Putamen (tissue), 1 donor: ENCODE results near the gene TMED4.
"Not testable (repeated sequence)": the region's sequence is repeated elsewhere in the genome, so short reads cannot be mapped to it uniquely, and the experiment has no call there.

ENCODE experiments used
- DNase-seq: peaks from one replicate; pipeline ENCODE4 v3.0.0-alpha.2; 2016; ENCODE audit warnings: low spot score

The TMED4 gene

DNA sequence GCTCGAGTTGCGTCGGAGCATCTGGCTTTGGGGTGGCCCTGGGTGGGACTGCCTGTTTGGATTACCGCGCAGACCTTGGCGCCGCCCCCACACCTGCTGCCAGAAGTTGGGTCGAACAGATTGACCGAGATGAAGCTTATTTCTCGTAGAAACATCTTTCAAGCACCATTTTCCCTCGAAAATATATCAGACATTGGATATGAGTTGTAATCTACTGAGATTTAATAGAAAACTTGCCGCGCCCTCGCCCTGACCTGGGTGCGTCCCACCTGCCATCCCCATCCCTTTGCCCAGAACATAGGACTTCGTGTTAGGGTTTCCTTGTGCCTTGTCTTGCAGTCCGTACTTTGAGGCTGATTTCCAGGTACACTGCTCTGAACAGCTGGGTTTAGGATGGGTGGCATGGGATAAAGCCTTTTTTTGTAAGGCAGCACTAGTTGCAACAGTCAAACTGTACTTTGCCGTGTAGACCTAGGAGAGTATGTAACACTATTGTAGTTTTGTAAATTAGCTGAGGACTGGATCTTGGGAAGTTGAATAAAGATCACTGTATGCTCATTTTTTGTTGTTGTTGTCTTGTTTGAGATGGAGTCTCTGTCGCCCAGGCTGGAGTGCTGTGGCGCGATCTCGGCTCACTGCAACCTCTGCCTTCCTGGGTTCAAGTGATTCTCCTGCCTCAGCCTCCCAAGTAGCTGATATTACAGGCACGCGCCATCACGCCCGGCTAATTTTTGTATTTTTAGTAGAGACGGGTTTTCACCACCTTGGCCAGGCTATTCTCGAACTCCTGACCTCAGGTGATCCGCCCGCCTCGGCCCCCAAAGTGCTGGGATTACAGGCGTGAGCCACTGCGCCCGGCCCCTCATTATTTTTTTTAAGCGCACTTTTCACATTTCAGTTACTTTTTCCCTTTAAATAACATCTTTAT lies 25.4 kb upstream of the TMED4 start:
- DNase-seq, result no peak

DNA sequence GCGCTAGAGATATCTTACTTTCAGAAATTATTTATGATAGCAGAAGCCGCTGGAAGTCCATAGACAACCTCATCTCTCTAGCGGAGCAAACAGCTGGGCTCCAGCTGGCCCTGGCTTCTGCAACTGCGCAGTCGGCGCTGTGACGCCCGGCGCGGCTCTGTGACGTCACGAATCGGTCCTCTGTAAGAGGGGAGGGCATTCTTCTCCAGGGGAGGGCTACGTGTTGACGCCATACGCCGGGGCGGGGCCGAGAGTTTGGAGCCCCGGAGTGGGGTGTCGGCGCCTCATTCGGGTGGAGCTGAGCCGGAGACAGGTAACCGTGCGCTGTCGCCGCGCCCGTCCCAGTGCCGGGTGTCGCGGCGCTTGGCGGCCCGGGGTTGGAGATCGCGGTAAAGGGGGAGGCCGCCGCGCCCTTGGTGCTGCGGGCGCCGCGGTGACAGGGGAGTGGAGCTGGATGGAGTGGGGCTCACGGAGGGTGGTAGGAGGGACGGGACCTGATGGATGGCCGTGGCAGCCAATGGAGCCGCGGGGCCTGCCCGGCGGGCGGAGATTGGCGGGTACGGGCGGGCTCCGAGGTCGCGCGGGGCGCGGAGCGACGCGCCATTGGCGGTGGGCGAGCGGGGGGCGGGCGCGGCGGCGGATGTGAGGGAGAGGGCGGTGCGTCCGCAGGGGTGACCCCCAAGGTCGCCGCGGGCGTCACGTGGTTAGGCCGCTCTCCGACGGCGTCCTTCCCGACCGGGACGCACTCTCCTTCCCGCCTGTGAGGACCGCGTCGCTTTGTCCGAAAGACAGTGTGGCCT lies 24.5 kb upstream of the TMED4 start, which contains the start of gene OGDH:
OGDH (plus strand) TSS at position 287 of the 800 bp plus-strand sequence. CDS start 17,717 bp downstream, outside the sequence.
- peak; percentile 99 for DNase-seq

DNA sequence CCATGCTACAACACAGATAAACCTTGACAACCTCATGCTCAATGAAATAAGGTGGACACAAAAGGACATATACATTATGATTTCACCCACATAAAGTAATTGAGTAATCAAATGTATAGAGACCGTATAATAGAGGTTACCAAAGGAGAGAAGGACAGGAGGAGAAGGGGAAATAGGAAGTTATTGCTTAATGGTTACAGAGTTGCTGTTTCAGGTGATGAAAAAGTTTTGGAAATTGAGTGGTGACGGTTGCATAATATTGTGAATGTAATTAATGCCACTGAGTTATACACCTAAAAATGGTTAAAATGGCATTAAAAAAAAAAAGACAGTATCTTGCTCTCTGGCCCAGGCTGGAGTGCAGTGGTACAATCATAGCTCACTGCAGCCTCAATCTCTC lies 22.9 kb upstream of the TMED4 start:
- DNase-seq, result no peak

DNA sequence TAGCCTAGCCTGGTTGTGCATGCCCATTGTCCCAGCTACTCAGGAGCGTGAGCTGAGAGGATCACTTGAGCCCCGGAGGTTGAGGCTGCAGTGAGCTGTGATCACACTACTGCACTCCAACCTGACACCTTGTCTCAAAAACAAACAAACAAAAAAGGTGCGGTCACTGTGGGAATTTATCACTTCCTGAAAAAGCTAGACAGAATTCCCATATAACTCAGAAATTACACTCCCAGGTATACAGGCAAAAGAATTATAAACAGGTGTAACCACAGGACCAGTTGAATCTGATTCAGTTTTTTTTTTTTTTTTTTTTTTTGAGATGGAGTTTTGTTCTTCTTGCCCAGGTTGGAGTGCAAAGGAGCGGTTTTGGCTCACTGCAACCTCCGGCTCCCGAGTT lies 21.2 kb upstream of the TMED4 start:
- no peak for DNase-seq

DNA sequence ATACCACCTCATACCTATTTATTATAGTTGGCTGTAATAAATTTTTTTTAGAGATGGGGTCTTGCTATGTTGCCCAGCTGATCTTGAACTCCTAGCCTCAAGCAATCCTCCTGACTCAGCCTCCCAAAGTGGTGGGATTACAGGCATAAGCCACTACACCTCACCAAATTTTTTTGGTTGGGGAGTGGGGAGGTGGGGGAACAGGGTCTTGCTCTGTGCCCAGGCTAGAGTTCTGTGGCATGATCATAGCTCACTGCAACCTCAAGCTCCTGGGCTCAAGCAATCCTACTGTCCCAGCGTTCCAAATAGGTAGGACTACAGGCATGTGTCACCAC lies 20.5 kb upstream of the TMED4 start:
- no peak for DNase-seq

DNA sequence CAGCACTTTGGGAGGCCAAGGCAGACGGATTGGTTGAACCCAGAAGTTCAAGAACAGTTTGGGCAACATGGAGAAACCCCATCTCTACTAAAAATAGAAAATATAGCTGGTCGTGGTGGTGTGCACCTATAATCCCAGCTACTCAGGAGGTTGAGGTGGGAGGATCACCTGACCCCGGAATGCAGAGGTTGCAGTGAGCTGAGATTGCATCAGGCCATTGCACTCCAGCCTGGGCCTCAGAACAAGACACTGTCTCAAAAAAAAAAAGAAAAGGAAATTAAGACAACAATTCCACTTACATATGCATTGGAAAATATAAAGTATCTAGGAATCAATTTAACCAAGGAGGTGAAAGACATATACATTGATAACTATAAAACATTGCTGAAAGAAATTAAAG lies 17.2 kb upstream of the TMED4 start:
- no peak for DNase-seq

DNA sequence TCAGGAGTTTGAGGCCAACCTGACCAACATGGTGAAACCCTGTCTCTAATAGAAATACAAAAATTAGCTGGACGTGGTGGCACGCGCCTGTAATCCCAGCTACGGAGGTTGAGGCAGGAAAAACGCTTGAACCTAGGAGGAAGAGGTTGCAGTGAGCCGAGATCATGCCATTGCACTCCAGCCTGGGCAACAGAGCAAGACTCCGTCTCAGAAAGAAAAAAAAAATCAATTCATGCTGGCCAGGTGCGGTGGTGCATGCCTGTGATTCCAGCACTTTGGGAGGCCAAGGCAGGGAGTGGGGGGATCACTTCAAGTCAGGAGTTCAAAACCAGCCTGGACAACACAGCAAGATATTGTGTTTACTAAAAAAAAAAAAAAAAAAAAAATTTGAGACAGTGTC lies 15.2 kb upstream of the TMED4 start:
- not testable (repeated sequence) for DNase-seq

DNA sequence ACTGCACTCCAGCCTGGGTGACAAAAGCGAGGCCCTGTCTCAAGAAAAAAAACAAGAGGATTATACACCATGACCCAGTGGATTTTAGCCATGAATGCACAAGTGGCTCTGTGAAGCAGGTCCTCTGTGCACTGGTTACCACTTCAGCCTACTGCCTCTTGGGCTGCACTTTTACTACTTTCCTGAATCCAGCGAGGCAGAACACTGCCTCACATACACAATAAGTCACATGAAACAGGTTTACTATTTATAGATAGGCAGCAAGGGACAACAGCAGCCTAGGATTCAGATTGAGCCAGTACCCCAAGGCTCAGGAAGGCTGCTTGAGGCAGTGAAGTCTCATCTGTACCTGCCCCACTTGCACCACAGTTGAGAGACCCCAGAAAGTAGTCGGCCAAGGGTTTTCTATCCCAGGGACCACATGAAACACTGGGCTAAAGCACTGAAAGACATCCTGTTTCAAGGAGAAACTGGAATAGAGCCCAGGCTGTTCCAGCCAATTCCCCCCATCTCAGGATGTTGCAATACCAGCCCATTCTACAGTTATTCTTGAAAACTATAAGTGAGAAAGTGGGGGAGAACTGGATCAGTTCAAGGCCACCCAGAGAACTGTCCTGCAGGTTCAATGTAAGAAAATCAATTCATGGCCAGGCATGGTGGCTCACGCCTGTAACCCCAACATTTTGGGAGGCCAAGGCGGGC lies 14.1 kb upstream of the TMED4 start:
- DNase-seq, result no peak

DNA sequence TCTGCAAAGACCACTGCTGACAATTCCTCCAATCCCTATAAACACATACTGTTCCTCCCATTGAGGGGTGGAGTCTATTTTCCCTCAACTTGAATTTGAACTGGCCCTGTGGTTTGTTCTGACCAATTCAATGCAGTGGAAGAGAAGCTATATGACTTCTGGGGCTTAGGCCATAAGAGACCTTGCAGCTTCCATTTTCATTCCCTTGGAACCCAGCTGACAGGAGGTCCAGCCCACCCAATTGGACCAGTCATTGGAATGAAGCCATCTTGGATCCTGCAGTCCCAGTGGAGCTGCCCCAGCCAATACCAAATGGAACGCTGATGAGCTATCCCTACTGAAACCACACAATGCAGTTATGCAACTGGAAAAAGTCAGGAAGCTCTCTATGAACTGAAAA lies 8.9 kb upstream of the TMED4 start:
- DNase-seq, result no peak

DNA sequence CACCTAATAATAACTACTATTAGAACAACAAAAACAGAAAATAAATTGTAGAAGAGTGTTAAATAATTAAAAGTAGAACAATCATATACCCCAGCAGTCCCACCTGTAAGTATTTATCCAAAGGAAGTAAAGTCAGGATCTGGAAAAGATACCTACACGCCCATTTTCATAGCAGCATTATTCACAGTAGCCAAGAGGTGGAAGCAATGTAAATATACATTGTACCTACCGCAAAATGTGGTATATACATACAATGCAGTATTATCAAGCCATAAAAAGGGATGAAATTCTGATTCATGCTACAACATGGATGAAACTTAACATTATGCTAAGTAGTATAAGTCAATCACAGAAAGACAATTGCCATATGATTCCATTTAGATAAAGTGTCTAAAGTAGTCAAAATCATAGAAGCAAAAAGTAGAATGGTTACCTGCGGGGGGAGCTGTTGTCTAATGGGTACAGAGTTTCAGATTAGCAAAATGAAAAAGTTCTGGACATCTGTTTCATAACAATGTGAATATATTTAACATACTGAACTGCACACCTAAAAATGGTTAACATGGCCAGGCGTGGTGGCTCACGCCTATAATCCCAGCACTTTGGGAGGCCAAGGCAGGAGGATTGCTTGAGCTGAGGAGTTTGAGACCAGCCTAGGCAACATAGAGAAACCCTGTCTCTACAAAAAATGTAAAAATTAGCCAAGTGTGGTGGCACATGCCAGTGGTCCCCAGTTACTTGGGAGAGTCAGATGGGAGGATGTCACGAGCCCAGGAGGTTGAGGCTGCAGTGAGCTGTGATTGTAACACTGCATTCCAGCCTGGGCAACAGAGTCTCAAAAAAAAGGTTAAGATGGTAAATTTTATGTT lies 6.0 kb upstream of the TMED4 start:
- DNase-seq, result no peak

DNA sequence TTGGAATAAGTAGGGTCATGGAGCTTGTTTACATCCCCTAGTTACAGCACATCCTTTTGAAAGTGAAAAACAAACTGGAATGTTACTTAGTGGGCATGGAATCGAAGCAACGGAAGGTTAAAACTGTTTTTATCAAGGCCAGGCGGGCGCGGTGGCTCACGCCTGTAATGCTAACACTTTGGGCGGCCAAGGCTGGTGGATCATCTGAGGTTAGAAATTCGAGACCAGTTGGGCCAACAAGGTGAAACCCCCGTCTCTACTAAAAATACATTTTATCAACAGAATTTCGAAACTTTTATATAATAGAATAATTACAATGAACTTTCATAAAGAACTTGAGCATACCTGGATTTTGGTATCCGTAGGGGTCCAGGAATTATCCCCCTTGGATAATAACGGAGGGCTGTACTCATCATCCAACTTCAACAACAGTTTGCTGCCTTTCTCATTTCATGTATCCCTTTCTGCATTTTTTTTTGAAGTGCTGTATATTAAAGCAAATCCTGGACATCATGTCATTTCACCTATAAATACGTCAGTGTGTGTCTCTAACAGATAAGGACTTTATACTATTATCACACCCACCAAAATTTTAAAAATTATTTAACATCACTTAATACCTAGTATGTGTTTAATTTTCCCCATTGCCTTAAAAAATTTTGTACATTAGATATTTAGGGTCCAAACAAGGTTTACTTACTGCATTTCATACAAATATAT lies 1.3 kb upstream of the TMED4 start:
- no peak for DNase-seq

DNA sequence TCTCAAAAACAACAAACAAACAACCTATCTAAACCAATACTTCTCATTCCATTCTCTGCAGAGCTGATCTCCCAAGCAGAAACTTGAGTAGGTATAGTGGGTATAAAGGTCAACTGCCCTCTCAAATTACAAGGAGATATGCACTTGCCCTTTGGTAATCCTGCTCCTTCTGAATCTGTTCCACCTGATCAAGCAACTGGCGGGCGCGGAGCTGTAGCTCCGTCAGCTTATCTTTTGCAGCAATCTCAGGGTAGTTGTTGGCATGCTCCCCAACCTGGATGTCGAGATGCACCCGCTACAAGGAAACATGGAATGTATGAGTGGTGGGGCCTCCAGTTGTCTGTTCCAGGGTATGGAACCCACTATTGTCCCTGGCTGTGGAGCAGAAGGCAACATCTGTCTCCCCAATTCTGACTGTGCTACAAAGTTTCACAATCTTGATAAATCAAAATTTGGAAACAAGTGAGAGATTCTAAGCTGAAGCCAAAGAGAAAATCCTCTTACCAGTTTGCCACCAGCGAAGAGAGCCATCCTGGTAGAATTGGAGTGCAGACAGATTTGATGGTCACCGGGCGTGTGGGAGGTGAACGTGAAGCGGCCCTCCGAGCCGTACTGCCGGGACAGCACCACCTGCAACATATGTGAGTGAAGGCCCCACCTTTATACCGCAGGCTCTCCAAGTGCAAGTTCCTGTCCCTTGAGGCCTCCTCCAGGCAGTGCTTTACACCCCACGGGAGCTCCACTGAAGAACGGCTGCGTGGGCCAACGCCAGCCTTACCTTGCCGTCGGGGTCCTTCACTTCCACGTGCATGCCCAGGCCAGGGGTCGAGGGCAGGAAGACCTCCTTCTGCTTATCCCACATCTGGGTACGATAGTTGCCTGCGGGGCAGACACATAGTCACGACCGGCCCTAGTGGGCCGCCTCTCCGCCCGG lies 819 bp downstream of the TMED4 start:
- DNase-seq, result no peak

DNA sequence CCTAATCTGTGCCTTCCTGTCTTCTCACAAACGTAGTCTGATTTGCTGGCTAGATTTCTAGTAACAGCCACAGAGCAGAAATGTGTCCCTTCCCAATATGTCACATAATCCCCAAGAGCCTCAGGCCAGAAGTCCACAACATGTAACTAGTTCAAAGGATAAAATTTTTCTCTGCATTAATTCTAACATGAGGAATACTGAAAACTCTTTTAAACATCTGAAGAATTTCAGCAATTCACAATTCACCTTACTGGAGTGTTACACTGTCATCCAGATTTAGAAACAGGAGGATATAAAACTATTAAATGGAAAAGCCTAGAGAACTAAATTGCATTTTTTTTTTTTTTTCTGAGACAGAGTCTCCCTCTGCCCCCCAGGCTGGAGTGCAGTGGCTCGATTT lies 5.8 kb downstream of the TMED4 start:
- DNase-seq, result no peak

DNA sequence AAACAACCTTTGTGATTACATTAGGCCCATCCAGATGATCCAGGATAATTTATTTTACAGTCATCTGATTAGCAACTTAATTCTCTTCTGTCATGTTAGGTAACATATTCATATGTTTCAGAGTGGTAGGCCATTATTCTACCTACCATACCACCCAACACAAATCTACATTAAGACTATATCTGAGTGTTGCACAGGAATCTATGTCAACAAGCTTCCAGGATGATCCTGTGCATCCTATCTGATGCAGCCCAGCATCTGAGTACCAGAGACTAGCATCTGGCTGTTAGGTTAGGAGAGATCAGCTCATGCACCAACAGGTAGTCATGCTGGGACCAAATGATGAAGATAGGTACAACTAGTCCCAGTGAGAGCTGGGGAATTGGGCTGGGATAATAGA lies 7.0 kb downstream of the TMED4 start:
- no peak for DNase-seq

DNA sequence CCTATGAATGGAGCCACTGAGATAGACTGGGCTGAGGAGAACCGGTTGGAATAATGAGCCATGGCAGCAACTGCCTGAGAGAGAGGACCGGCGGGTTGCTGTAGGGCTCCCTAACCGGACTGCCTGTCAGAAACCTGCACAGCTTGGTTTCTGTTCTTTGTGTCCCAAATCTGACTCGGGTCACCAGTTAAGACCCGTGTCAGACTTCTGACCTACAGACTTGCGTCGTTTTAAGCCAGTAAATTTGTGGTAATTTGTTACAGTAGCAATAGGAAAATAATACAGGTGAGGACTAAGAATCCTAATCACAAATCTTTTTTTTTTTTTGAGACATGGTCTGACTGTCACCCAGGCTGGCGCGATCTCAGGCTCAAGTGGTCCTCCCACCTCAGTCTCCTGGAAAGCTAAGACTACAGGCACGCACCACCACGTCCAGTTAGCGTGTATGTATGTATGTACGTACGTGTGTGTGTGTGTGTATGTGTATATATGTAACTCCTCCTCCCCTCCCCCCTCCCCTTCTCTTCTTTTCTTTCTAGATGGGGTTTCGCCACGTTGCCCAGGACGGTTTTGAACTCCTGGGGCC lies 7.7 kb downstream of the TMED4 start:
- DNase-seq, result no peak

DNA sequence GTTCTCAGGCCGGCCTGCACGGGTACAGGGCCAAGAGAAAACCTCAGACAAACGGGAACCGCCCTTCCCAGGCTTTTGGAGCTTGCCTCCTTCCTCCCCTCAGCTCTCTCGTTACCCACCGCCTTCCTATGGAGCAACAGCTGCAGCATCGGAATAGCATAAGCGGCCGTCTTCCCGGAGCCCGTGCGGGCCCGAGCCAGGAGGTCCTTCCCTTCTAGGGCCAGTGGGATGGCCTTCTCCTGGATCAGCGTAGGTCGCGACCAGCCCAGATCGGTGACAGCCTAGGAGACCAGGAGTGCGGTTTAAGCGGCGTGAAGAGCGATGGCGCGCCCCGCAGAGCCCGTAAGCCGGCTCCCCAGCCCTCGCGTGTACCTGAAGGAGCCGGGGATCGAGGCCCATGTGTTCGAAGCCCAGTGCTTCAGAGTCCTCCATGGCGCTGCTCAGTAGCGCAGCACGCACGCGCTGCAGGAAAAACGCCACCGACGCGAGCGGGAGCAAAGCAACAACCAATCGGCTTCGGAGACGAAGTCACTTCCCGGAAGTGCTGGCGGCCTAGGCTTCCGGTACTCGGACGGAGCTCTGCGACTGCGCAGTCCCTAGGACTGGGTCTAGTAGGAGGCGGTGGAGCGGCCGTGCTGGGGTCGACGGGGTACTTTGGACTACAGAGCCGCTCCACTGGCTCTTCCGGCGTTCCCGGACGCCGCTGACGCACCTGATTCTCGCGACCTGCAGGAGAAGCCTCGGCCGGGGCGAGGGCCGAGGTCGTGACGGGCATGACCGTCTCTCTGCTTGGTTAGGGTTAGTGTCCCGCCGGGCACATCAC lies 8.4 kb downstream of the TMED4 start, which contains the start of gene DDX56:
DDX56 (minus strand) TSS at position 445 of the 823 bp plus-strand sequence; CDS start at position 432, 13 bp downstream.
- DNase-seq, result peak; percentile 95

DNA sequence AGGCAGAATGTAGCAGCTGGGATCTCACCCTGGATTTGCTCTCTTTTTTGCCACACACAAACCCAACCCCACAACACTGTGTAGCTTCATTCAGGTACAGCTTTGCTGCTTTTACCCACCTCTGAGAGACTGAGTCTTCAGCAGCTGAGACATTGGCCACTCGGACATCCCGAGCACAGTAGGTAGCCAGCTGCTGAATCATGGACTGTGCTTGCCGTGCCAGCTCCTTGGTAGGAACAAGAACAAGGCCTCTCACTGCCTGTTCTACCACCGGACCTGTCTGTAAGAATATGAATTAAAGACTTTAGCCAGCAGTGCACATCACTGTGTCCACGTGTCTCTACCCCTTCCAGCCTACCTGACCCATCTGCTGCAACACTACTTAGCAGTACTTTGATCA lies 9.3 kb downstream of the TMED4 start:
- DNase-seq, result no peak

DNA sequence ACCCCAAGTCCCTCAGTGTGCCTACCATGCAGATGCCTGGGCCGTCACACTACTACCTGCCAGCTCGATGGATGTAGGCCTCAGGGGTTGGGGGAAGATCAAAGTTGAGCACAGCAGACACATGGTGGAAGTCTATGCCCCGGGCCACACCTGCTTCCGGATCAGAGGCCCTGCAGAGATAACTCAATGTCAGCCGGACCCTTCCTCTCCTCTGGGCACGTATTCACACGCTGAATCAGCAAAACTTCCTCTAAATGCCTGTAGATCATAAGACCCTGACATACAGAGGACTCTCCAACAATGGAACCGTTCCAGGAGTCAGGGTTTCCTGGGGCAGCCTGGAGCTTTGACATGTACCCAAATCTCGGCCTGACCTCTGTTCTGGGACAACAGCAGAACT lies 12.1 kb downstream of the TMED4 start:
- no peak for DNase-seq
